Gastrocnemius medialis (tissue), 4 donors: ENCODE measurements around the gene GNAO1.

Experiments
- POLR2A ChIP-seq, 2 donors: fragments of 450-650 bp; IDR thresholded peaks; one replicate each; pipeline ENCODE4 v1.6.1; 2017; ENCODE audit warnings: antibody characterized with exemption in 2 of 2, mild to moderate bottlenecking in 2 of 2, moderate library complexity in 2 of 2
- TF ChIP-seq, protein P1 (sequence below), 5 experiments: fragments of 450-650 bp in 3 of 5; fragments of 200-600 bp in 2 of 5; sonication (generic) in 2 of 5; IDR thresholded peaks in 4 of 5; conservative IDR thresholded peaks in 1 of 5; 1 replicate in 4 of 5; 2 replicates in 1 of 5; pipeline ENCODE4 v1.5.1; 2016 to 2019; ENCODE audit warnings: antibody characterized with exemption in 5 of 5, mild to moderate bottlenecking in 3 of 5, moderate library complexity in 3 of 5

DNA sequence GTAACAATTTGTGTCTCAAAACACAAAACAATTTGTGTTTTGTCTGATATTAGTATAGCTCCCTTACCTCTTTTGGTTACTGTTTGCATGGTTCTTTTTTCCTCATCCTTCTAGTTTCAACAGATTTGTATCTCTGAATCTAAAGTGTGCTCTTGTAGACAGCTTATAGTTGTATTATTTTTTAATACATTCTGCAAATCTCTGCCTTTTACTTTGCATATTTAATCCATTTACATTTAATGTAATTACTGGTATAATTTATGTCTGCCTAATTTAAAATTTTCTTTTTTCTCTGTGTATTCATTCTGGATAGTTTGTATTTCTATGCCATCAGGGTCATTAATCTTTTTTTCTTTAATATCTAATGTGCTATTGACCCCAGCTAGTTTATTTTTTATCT is 9.9 kb upstream of the GNAO1 start:
- TF ChIP-seq POLR2A (IDR thresholded peaks at IDR 0.05): no peak
- TF ChIP-seq, protein P1, sequence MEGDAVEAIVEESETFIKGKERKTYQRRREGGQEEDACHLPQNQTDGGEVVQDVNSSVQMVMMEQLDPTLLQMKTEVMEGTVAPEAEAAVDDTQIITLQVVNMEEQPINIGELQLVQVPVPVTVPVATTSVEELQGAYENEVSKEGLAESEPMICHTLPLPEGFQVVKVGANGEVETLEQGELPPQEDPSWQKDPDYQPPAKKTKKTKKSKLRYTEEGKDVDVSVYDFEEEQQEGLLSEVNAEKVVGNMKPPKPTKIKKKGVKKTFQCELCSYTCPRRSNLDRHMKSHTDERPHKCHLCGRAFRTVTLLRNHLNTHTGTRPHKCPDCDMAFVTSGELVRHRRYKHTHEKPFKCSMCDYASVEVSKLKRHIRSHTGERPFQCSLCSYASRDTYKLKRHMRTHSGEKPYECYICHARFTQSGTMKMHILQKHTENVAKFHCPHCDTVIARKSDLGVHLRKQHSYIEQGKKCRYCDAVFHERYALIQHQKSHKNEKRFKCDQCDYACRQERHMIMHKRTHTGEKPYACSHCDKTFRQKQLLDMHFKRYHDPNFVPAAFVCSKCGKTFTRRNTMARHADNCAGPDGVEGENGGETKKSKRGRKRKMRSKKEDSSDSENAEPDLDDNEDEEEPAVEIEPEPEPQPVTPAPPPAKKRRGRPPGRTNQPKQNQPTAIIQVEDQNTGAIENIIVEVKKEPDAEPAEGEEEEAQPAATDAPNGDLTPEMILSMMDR (IDR thresholded peaks at IDR 0.05 in 4 of 5, conservative IDR thresholded peaks at IDR 0.05 in 1 of 5): no peak
